MCF 10A (cell line): ENCODE results near the gene TBC1D10B. TPM values are rescaled to one million over a fixed set of nuclear protein-coding genes. Genes with fewer than 3 reads are reported as not detected.
A peak's percentile ranks its signal among the peaks of the same experiment; 100 is the strongest.

Experiments used
- BruUV-seq: library from RNA; stranded (reverse); fragments of 400-500 nt; replicated peaks from 2 replicates; lab custom pipeline; 2021; lab: Mats Ljungman, UMichigan
- CTCF ChIA-PET: fragments of 300-600 bp; sonication (Branson Sonifier 250); formaldehyde crosslinking; extraction: SDS; loops from one replicate; lab custom pipeline; 2021; ENCODE audit warnings: antibody characterized with exemption, inconsistent platforms; lab: Yijun Ruan, JAX
- POLR2A ChIA-PET: fragments of 300-600, 350-650 bp; sonication (Branson Sonifier 250); formaldehyde crosslinking; extraction: SDS; loops from one replicate; lab custom pipeline; 2020; ENCODE audit warnings: antibody characterized with exemption, inconsistent platforms; lab: Yijun Ruan, JAX
- DNase-seq: peaks from one replicate; pipeline ENCODE4 v3.0.0-alpha.2; 2018; ENCODE audit not compliant: unreplicated experiment
- H3K27ac Mint-ChIP-seq: one replicate; pipeline ENCODE4 v1.8.0; 2022; ENCODE audit warnings: mild to moderate bottlenecking, low read depth, mixed read lengths; ENCODE audit not compliant: unreplicated experiment
- H3K27me3 Mint-ChIP-seq: one replicate; pipeline ENCODE4 v1.8.0; 2022; ENCODE audit warnings: mixed read lengths; ENCODE audit not compliant: insufficient read depth, unreplicated experiment
- H3K36me3 Mint-ChIP-seq: one replicate; pipeline ENCODE4 v1.8.0; 2022; ENCODE audit warnings: mild to moderate bottlenecking, moderate library complexity, mixed read lengths; ENCODE audit not compliant: insufficient read depth, unreplicated experiment
- H3K4me1 Mint-ChIP-seq: one replicate; pipeline ENCODE4 v1.8.0; 2022; ENCODE audit warnings: mixed read lengths; ENCODE audit not compliant: insufficient read depth, unreplicated experiment
- H3K4me3 Mint-ChIP-seq: one replicate; pipeline ENCODE4 v1.8.0; 2022; ENCODE audit warnings: mild to moderate bottlenecking, moderate library complexity, mixed read lengths; ENCODE audit not compliant: unreplicated experiment
- H3K9me3 Mint-ChIP-seq: one replicate; pipeline ENCODE4 v1.8.0; 2022; ENCODE audit warnings: mixed read lengths; ENCODE audit not compliant: unreplicated experiment
- CTCF ChIP-seq: fragments of 200-600 bp; IDR thresholded peaks from one replicate; pipeline ENCODE4 v1.8.0; 2022; ENCODE audit warnings: antibody characterized with exemption, mild to moderate bottlenecking; ENCODE audit not compliant: unreplicated experiment
- intact Hi-C: fragments of 100-400 bp; cut with micrococcal nuclease; formaldehyde crosslinking; loops from 2 replicates; pipeline ENCODE4 v1.14.1; 2022
- total RNA-seq: library from RNA; stranded (reverse); gene quantifications from 2 replicates; pipeline ENCODE4 v1.2.3, GENCODE V29; 2022

The TBC1D10B gene
- total RNA-seq, 1 experiment from 2014 or later = 48.0 TPM

- Mint-ChIP-seq H3K9me3 (no peaks in the 10 kb centered on the region), H3K4me3 (no peak overlapping the region), H3K4me1 (peaks cover 21% of the 10 kb centered on the region), H3K27ac (no peak overlapping the region), H3K36me3 (peaks cover 42% of the 10 kb centered on the region), H3K27me3 (no peaks in the 10 kb centered on the region)
- TF ChIP-seq CTCF = no peak
- intact Hi-C loops = no loop called here
- ChIA-PET POLR2A (interaction anchor here (0.8 to 1.4 kb wide), 4 partner anchors 17 to 348 kb away, joined by 3 to 5 read pairs (median 3); partner anchors contain the start of genes ALDOA, FBRS and ZNF785), CTCF (interaction anchor here (0.6 kb wide), 1 partner anchor 51 kb away, joined by 6 read pairs; no protein-coding TSS in a partner anchor)
- DNase-seq = no peak
- BruUV-seq = no TSS peak
Observed at GRCh38 chr16:30413112-30413806, 43.0 kb upstream of the TBC1D10B start.

GRCh38 chr16:30409125-30410060 lies 39.1 kb upstream of the TBC1D10B start:
- intact Hi-C loops = loop anchor here (2.0 to 10.0 kb wide), 3 partner anchors 41 to 315 kb away; partner anchors contain the start of genes MAPK3, TBX6 and YPEL3
- peaks cover 21% of the 10 kb centered on the region for H3K4me1 Mint-ChIP-seq
- no TSS peak for BruUV-seq
- peaks cover 28% of the 10 kb centered on the region for H3K36me3 Mint-ChIP-seq
- H3K9me3 Mint-ChIP-seq = no peaks in the 10 kb centered on the region
- ChIA-PET CTCF (interaction anchor here (0.5 to 2.8 kb wide), 32 partner anchors 8 to 378 kb away, joined by 3 to 13 read pairs (median 4); partner anchors contain the start of genes DCTPP1, MYL11, TBX6 and ZNF48), POLR2A (interaction anchor here (0.5 to 6.0 kb wide), 15 partner anchors 8 to 201 kb away, joined by 3 to 66 read pairs (median 3); partner anchors contain the start of genes DCTPP1, ZNF48 and ZNF689)
- peaks cover 3% of the 10 kb centered on the region for H3K27me3 Mint-ChIP-seq
- H3K27ac Mint-ChIP-seq = no peak overlapping the region
- TF ChIP-seq CTCF = peak; percentile 93
- DNase-seq = peak; percentile 91
- no peak overlapping the region for H3K4me3 Mint-ChIP-seq

- TF ChIP-seq CTCF = no peak
- peaks cover 17% of the 10 kb centered on the region for H3K36me3 Mint-ChIP-seq
- peak; percentile 16 for DNase-seq
- H3K9me3 Mint-ChIP-seq = no peaks in the 10 kb centered on the region
- ChIA-PET CTCF (interaction anchor here (0.6 to 2.8 kb wide), 12 partner anchors 9 to 751 kb away, joined by 3 to 13 read pairs (median 4); partner anchors contain the start of genes CD2BP2 and ZNF48), POLR2A (interaction anchor here (0.6 to 6.0 kb wide), 21 partner anchors 8 to 1458 kb away, joined by 3 to 66 read pairs (median 8); partner anchors contain the start of genes ALDOA, DCTPP1, NFATC2IP and SEPTIN1)
- intact Hi-C loops = loop anchor here (2.0 to 10.0 kb wide), 3 partner anchors 39 to 313 kb away; partner anchors contain the start of genes MAPK3, TBX6 and YPEL3
- TSS peak; percentile 44 for BruUV-seq
- H3K4me3 Mint-ChIP-seq = peak overlapping the region; percentile 81
- peaks cover 21% of the 10 kb centered on the region for H3K4me1 Mint-ChIP-seq
- H3K27me3 Mint-ChIP-seq = peaks cover 11% of the 10 kb centered on the region
- no peak overlapping the region for H3K27ac Mint-ChIP-seq
Observed at GRCh38 chr16:30407804-30408534, 37.7 kb upstream of the TBC1D10B start.
